Fibroblast of skin of right quadriceps (primary cell): ENCODE measurements around the gene HOXA2.

Experiments used
- DNase-seq: peaks from one replicate; pipeline ENCODE4 v3.0.0-alpha.2; 2013

The HOXA2 gene

DNA sequence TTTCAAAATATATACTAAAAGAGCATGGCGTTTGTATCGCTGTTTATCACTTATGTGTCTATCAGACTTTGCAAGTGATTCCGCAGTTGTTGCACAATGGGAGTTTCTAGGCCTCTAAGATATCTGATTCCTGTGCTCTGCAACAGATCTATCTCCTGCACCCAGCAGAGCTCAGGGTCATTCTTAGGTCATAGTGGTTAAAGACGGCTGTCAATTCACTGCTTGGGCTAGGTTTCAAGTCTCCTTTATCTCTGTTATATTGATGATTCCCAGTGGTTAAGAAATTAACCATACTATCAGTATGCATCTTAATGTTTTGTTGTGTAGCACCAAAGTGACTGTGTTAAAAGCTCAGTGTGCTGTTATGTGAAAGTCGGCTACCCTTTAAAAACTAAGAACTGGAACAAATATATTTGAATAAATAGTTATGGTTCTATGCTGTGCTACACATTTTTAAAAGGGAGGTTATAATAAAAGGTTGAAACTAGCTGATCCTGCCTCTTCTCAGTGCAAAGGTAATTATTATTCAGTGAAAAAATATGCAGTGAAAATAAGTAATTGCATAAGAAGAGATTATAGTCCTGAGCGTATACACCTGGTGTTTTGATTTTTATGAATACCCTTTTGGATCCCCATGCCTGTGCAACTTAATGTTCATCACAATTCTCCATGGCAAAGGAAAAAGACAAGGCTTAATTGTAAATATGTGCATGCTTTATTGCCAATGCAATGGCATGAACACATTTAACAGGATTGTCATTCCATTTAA is 30.7 kb downstream of the HOXA2 start:
- no peak for DNase-seq

GRCh38 chr7:27068259-27068658 is 34.2 kb downstream of the HOXA2 start:
- DNase-seq, result no peak

DNA sequence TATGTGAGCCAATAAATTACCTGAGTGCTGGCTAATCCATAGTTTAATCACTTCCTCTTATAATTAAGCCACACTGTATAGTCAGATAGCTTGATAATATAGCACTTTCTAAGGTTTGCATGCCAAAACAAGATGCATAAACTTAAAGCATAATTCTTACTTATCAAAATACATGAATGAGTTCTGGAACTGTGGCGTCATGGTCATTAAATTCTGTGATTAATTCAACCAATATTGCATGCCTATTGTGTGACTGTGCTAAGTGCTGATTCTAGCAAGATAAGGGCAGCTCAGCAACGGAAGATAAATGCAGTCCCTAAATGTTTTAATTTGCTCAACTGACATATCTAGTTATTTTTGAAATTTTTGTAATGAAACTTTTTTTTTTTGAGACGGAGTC is 36.3 kb downstream of the HOXA2 start:
- DNase-seq, result peak; percentile 85

- DNase-seq, result no peak
Observed at GRCh38 chr7:27065709-27066108, 36.8 kb downstream of the HOXA2 start.

GRCh38 chr7:27064661-27065060 is 37.8 kb downstream of the HOXA2 start:
- DNase-seq, result peak; percentile 30

- no peak for DNase-seq
Observed at GRCh38 chr7:27064159-27064558, 38.3 kb downstream of the HOXA2 start.

- no peak for DNase-seq
Observed at GRCh38 chr7:27062946-27063345, 39.5 kb downstream of the HOXA2 start.

GRCh38 chr7:27053153-27053552 is 49.3 kb downstream of the HOXA2 start:
- DNase-seq, result no peak

GRCh38 chr7:27051451-27051850 is 51.0 kb downstream of the HOXA2 start:
- DNase-seq, result no peak
